ENCODE data around the gene ZDHHC18.
A peak's percentile ranks its signal among the peaks of the same experiment; 100 is the strongest.

The ZDHHC18 gene

DNA sequence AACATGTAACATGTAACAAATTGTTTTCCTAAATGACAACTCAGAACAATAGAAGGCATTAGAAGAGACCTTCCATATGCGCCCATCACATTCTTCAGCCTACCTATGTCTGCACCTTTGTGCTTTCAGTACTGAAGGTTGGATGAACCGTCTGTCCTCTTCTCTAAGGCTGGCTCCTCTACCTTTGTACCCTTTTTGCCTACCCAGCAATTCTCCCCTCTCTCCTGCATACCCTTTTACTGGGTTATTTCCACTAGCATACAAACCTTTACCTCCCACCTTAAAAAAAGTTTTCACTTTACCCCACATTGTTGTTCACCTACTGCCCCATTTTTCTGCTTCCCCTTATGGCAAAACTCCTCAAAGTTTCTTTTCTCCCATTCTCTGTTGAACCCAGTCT lies 33.6 kb upstream of the ZDHHC18 start:
- Histone ChIP-seq H2BK12ac (ENCODE audit: low read length) (no peak overlapping the region), H2AK5ac (ENCODE audit: low read length) (no peak overlapping the region), H3K9ac (ENCODE audit: low read length) (no peak overlapping the region), H4K8ac (ENCODE audit: low read depth, low read length) (no peak overlapping the region), H3K9me3 (ENCODE audit: insufficient read depth, low read depth, low read length) (no peaks in the 10 kb centered on the region), H3K4me1 (ENCODE audit: control insufficient read depth in 1 of 2, insufficient read depth in 2 of 2, low read length in 2 of 2) (peaks cover 7 to 14% of the 10 kb centered on the region in 2 experiments), H2BK120ac (ENCODE audit: insufficient read depth, low read length, poor library complexity) (no peak overlapping the region), H3K14ac (ENCODE audit: low read length) (no peak overlapping the region), H4K12ac (ENCODE audit: low read depth, low read length) (no peak overlapping the region), H3K27me3 (ENCODE audit: insufficient read depth, low read length) (no peaks in the 10 kb centered on the region), H4K91ac (ENCODE audit: low read depth, low read length) (no peak overlapping the region), H3K27ac (ENCODE audit: low read depth, low read length) (no peak overlapping the region), H2AFZ (ENCODE audit: insufficient read depth, low read length, poor library complexity) (no peak overlapping the region), H3K23ac (ENCODE audit: low read length) (no peak overlapping the region), H3K4ac (ENCODE audit: low read depth, low read length) (no peak overlapping the region), H3K79me2 (ENCODE audit: control insufficient read depth, insufficient read depth, low read length, poor library complexity) (peaks cover 4% of the 10 kb centered on the region), H3K18ac (ENCODE audit: low read length) (no peak overlapping the region), H3K36me3 (ENCODE audit: control insufficient read depth in 1 of 2, insufficient read depth in 2 of 2, low read length in 2 of 2) (peaks cover 9 to 12% of the 10 kb centered on the region in 2 experiments), H3K79me1 (ENCODE audit: low read length) (peaks cover 12% of the 10 kb centered on the region), H3K4me2 (ENCODE audit: low read length) (no peak overlapping the region), H3K4me3 (ENCODE audit: low read depth, low read length) (no peak overlapping the region), H2BK5ac (ENCODE audit: low read depth, low read length, poor library complexity) (no peak overlapping the region)
- DNase-seq: no peak
- no CpG with 5 or more reads among the region's 2 CpGs for WGBS (ENCODE audit: extremely low coverage, insufficient coverage, insufficient read length)

DNA sequence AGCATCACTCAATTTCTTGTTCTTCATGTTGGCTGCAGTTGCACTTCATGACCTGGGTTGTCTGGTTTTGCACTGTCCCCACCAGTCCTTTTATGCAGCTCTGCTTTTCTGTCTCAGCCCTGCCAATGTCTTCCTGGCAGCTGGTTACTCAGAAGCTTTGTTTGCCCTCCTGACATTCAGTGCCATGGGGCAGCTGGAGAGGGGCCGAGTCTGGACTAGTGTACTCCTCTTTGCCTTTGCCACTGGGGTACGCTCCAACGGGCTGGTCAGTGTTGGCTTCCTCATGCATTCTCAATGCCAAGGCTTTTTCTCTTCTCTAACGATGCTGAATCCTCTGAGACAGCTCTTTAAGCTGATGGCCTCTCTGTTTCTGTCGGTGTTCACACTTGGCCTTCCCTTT lies 32.1 kb upstream of the ZDHHC18 start:
- H2BK5ac ChIP-seq (ENCODE audit: low read depth, low read length, poor library complexity): no peak overlapping the region
- no peak overlapping the region for H3K27ac ChIP-seq (ENCODE audit: low read depth, low read length)
- peaks cover 3% of the 10 kb centered on the region for H3K79me1 ChIP-seq (ENCODE audit: low read length)
- H2BK120ac ChIP-seq (ENCODE audit: insufficient read depth, low read length, poor library complexity): no peak overlapping the region
- no peak overlapping the region for H3K18ac ChIP-seq (ENCODE audit: low read length)
- no peak overlapping the region for H3K4ac ChIP-seq (ENCODE audit: low read depth, low read length)
- H3K4me3 ChIP-seq (ENCODE audit: low read depth, low read length): peak overlapping the region; percentile 7
- H4K12ac ChIP-seq (ENCODE audit: low read depth, low read length): no peak overlapping the region
- no peak overlapping the region for H2AFZ ChIP-seq (ENCODE audit: insufficient read depth, low read length, poor library complexity)
- no CpG with 5 or more reads among the region's 5 CpGs for WGBS (ENCODE audit: extremely low coverage, insufficient coverage, insufficient read length)
- H2BK12ac ChIP-seq (ENCODE audit: low read length): no peak overlapping the region
- H4K91ac ChIP-seq (ENCODE audit: low read depth, low read length): no peak overlapping the region
- H3K36me3 ChIP-seq (ENCODE audit: control insufficient read depth in 1 of 2, insufficient read depth in 2 of 2, low read length in 2 of 2): peaks cover 9 to 12% of the 10 kb centered on the region in 2 experiments
- H3K9ac ChIP-seq (ENCODE audit: low read length): no peak overlapping the region
- no peaks in the 10 kb centered on the region for H3K27me3 ChIP-seq (ENCODE audit: insufficient read depth, low read length)
- H3K4me2 ChIP-seq (ENCODE audit: low read length): no peak overlapping the region
- H3K79me2 ChIP-seq (ENCODE audit: control insufficient read depth, insufficient read depth, low read length, poor library complexity): no peaks in the 10 kb centered on the region
- no peak for DNase-seq
- peaks cover under 1 to 9% of the 10 kb centered on the region in 2 experiments for H3K4me1 ChIP-seq (ENCODE audit: control insufficient read depth in 1 of 2, insufficient read depth in 2 of 2, low read length in 2 of 2)
- no peak overlapping the region for H4K8ac ChIP-seq (ENCODE audit: low read depth, low read length)
- H3K14ac ChIP-seq (ENCODE audit: low read length): no peak overlapping the region
- H2AK5ac ChIP-seq (ENCODE audit: low read length): no peak overlapping the region
- peak overlapping the region; percentile 23 for H3K23ac ChIP-seq (ENCODE audit: low read length)
- no peaks in the 10 kb centered on the region for H3K9me3 ChIP-seq (ENCODE audit: insufficient read depth, low read depth, low read length)

DNA sequence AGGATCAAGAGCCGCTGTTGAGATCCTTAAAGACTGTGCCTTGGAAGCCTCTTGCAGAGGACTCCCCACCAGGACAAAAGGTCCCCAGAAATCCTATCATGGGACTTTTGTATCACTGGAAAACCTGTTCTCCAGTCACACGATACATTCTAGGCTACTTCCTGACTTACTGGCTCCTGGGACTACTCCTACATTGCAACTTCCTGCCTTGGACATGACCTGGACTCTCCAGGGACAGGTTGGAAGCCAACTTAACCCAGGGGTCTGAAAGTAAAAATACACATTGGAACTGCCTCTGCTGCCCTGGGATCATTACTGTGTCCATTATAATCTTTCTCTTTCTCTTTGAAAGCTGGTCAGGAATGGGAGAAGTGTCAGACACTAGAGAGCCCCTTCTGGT lies 28.9 kb upstream of the ZDHHC18 start:
- H3K27ac ChIP-seq (ENCODE audit: low read depth, low read length): peak overlapping the region; percentile 12
- H3K79me1 ChIP-seq (ENCODE audit: low read length): peaks cover 8% of the 10 kb centered on the region
- H2BK120ac ChIP-seq (ENCODE audit: insufficient read depth, low read length, poor library complexity): no peak overlapping the region
- H3K4ac ChIP-seq (ENCODE audit: low read depth, low read length): no peak overlapping the region
- H4K8ac ChIP-seq (ENCODE audit: low read depth, low read length): no peak overlapping the region
- no CpG with 5 or more reads among the region's 2 CpGs for WGBS (ENCODE audit: extremely low coverage, insufficient coverage, insufficient read length)
- H3K23ac ChIP-seq (ENCODE audit: low read length): no peak overlapping the region
- no peak overlapping the region for H4K12ac ChIP-seq (ENCODE audit: low read depth, low read length)
- H2AFZ ChIP-seq (ENCODE audit: insufficient read depth, low read length, poor library complexity): no peak overlapping the region
- H3K27me3 ChIP-seq (ENCODE audit: insufficient read depth, low read length): no peaks in the 10 kb centered on the region
- no peak overlapping the region for H2AK5ac ChIP-seq (ENCODE audit: low read length)
- no peak overlapping the region for H3K18ac ChIP-seq (ENCODE audit: low read length)
- H3K9me3 ChIP-seq (ENCODE audit: insufficient read depth, low read depth, low read length): no peaks in the 10 kb centered on the region
- H3K9ac ChIP-seq (ENCODE audit: low read length): no peak overlapping the region
- H3K79me2 ChIP-seq (ENCODE audit: control insufficient read depth, insufficient read depth, low read length, poor library complexity): no peaks in the 10 kb centered on the region
- no peak overlapping the region for H4K91ac ChIP-seq (ENCODE audit: low read depth, low read length)
- H3K36me3 ChIP-seq (ENCODE audit: control insufficient read depth in 1 of 2, insufficient read depth in 2 of 2, low read length in 2 of 2): peaks cover 9 to 12% of the 10 kb centered on the region in 2 experiments
- H3K4me1 ChIP-seq (ENCODE audit: control insufficient read depth in 1 of 2, insufficient read depth in 2 of 2, low read length in 2 of 2): peaks cover 7 to 16% of the 10 kb centered on the region in 2 experiments
- H3K14ac ChIP-seq (ENCODE audit: low read length): no peak overlapping the region
- DNase-seq: no peak
- no peak overlapping the region for H2BK12ac ChIP-seq (ENCODE audit: low read length)
- H3K4me2 ChIP-seq (ENCODE audit: low read length): no peak overlapping the region
- no peak overlapping the region for H2BK5ac ChIP-seq (ENCODE audit: low read depth, low read length, poor library complexity)
- H3K4me3 ChIP-seq (ENCODE audit: low read depth, low read length): no peak overlapping the region

DNA sequence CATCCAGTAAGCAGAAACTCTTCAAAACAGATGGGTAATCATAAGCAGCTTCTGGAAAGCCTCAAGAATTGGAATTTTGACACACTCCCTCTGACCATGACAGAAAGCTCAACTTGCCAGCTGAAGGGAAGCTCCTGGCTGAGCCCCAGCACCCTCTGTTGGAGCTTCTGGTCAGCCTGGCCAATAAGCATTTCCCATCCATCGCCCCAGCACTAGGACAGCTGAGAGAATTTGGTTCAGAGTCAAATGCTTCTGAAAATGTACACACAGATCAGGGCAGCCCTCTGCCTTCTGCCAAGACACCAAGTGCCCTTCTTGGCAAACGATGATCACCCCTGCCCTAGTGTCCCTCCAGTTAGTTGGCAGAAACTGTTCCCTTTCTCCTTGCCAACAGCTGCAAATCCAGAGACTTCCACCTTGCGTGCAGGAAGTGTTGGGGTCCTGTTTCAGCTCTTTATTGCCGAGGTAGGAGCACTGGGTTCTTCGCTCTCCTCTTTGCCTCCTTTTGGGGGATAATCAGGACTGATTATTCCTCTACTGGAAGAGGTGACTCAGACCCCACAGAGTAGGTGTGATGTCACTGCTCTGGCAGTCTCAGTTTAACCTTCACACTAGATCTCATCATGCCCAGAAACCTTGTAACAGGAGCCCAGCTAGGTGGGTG lies 26.9 kb upstream of the ZDHHC18 start:
- no peak overlapping the region for H2AFZ ChIP-seq (ENCODE audit: insufficient read depth, low read length, poor library complexity)
- H4K12ac ChIP-seq (ENCODE audit: low read depth, low read length): peak overlapping the region; percentile 26
- H3K27me3 ChIP-seq (ENCODE audit: insufficient read depth, low read length): no peaks in the 10 kb centered on the region
- no peaks in the 10 kb centered on the region for H3K9me3 ChIP-seq (ENCODE audit: insufficient read depth, low read depth, low read length)
- no peak overlapping the region for H3K4me3 ChIP-seq (ENCODE audit: low read depth, low read length)
- no peak overlapping the region for H3K23ac ChIP-seq (ENCODE audit: low read length)
- peak overlapping the region; percentile 27 for H3K18ac ChIP-seq (ENCODE audit: low read length)
- no peaks in the 10 kb centered on the region for H3K79me2 ChIP-seq (ENCODE audit: control insufficient read depth, insufficient read depth, low read length, poor library complexity)
- peak overlapping the region; percentile 30 for H4K8ac ChIP-seq (ENCODE audit: low read depth, low read length)
- peaks cover 7 to 16% of the 10 kb centered on the region in 2 experiments for H3K4me1 ChIP-seq (ENCODE audit: control insufficient read depth in 1 of 2, insufficient read depth in 2 of 2, low read length in 2 of 2)
- peak overlapping the region; percentile 5 for H3K4me2 ChIP-seq (ENCODE audit: low read length)
- H2AK5ac ChIP-seq (ENCODE audit: low read length): peak overlapping the region; percentile 46
- H3K14ac ChIP-seq (ENCODE audit: low read length): peak overlapping the region; percentile 50
- peak overlapping the region; percentile 72 for H4K91ac ChIP-seq (ENCODE audit: low read depth, low read length)
- peak overlapping the region; percentile 62 for H2BK120ac ChIP-seq (ENCODE audit: insufficient read depth, low read length, poor library complexity)
- peak overlapping the region; percentile 69 for H2BK5ac ChIP-seq (ENCODE audit: low read depth, low read length, poor library complexity)
- WGBS (ENCODE audit: extremely low coverage, insufficient coverage, insufficient read length): no CpG with 5 or more reads among the region's 5 CpGs
- DNase-seq: peak; percentile 21 to 46
- H3K79me1 ChIP-seq (ENCODE audit: low read length): peaks cover 8% of the 10 kb centered on the region
- peak overlapping the region; percentile 66 for H3K27ac ChIP-seq (ENCODE audit: low read depth, low read length)
- peak overlapping the region; percentile 65 for H2BK12ac ChIP-seq (ENCODE audit: low read length)
- H3K36me3 ChIP-seq (ENCODE audit: control insufficient read depth in 1 of 2, insufficient read depth in 2 of 2, low read length in 2 of 2): peaks cover 3 to 5% of the 10 kb centered on the region in 2 experiments
- H3K4ac ChIP-seq (ENCODE audit: low read depth, low read length): peak overlapping the region; percentile 13
- no peak overlapping the region for H3K9ac ChIP-seq (ENCODE audit: low read length)
